Neural cell (in vitro differentiated cells): ENCODE measurements around the gene KRT35.

Experiments
- EZH2 ChIP-seq: fragments of 200-600, 300-800 bp; shearing (Covaris generic), sonication (generic); IDR thresholded peaks from 2 replicates; pipeline ENCODE4 v1.6.1; 2014; ENCODE audit warnings: antibody characterized with exemption, low read length, borderline replicate concordance, mild to moderate bottlenecking; ENCODE audit not compliant: insufficient read depth, poor library complexity, severe bottlenecking
- POLR2AphosphoS5 ChIP-seq: IDR thresholded peaks from 2 replicates; pipeline ENCODE4 v1.6.1; 2012
- TAF1 ChIP-seq: IDR thresholded peaks from 2 replicates; pipeline ENCODE4 v1.6.1; 2012; ENCODE audit warnings: low read depth
- TF ChIP-seq, protein P1 (sequence below): fragments of 450-650 bp; IDR thresholded peaks from 2 replicates; pipeline ENCODE4 v1.5.1; 2014; ENCODE audit warnings: antibody characterized with exemption, mild to moderate bottlenecking, moderate library complexity; ENCODE audit not compliant: poor library complexity, severe bottlenecking

DNA sequence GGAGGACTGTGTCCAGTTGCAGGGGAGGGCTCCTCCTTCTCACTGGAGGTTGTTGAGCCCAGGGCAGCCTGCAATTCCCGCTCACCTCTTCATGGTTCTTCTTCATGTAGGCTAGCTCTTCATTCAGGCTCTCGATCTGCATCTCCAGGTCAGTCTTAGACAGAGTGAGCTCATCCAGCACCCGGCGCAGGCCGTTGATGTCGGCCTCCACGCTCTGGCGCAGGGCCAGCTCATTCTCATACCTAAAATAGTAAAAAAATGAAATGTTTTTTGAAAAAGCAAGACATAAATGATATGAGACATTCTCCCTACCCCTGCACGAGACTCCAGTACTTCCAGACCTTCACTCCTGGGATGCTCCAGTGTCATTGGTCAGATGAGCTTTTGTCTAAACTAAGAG, 22.3 kb upstream of the KRT35 start:
- TF ChIP-seq, protein P1, sequence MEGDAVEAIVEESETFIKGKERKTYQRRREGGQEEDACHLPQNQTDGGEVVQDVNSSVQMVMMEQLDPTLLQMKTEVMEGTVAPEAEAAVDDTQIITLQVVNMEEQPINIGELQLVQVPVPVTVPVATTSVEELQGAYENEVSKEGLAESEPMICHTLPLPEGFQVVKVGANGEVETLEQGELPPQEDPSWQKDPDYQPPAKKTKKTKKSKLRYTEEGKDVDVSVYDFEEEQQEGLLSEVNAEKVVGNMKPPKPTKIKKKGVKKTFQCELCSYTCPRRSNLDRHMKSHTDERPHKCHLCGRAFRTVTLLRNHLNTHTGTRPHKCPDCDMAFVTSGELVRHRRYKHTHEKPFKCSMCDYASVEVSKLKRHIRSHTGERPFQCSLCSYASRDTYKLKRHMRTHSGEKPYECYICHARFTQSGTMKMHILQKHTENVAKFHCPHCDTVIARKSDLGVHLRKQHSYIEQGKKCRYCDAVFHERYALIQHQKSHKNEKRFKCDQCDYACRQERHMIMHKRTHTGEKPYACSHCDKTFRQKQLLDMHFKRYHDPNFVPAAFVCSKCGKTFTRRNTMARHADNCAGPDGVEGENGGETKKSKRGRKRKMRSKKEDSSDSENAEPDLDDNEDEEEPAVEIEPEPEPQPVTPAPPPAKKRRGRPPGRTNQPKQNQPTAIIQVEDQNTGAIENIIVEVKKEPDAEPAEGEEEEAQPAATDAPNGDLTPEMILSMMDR = no peak
- TF ChIP-seq TAF1 = no peak
- no peak for TF ChIP-seq EZH2
- no peak for TF ChIP-seq POLR2AphosphoS5
